Measurements from ENCODE around the gene PIK3C2G. TPM values are rescaled to one million over a fixed set of nuclear protein-coding genes. Genes with fewer than 3 reads are reported as not detected.

PIK3C2G gene
- total and polyA plus RNA-seq, 8 donors: 0.29 to 191 (median 48.7) TPM

DNA sequence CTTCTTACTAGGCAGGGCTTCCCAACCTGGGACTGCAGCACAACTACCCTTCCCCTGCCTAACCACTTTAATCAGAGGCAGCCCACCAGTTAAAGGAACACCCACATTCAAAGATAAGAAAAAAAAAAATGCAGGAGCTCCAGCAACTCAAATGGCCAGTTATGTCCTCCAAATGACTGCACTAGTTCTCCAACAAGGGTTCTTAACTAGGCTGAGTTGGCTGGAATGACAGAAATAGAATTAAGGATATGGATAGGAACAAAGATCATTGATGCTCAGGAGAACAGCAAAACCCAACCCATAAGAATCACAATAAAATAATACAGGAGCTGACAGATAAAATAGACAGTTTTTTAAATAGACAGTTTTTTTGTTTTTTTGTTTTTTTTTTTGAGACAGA lies 322.3 kb downstream of the PIK3C2G start:
- Histone ChIP-seq H3K27ac (no peak overlapping the region), H3K36me3 (peaks cover 0 to 19% (median 14%) of the 10 kb centered on the region in 4 donors), H3K9me3 (peaks cover 0 to 24% (median 12%) of the 10 kb centered on the region in 4 donors), H3K27me3 (no peaks in the 10 kb centered on the region), H3K4me1 (no peaks in the 10 kb centered on the region), H3K4me3 (no peak overlapping the region)
- TF ChIP-seq EP300 (IDR thresholded peaks at IDR 0.05) (no peak), POLR2A (IDR thresholded peaks at IDR 0.05) (no peak), POLR2AphosphoS5 (IDR thresholded peaks at IDR 0.05) (no peak)
- TF ChIP-seq, protein P1, sequence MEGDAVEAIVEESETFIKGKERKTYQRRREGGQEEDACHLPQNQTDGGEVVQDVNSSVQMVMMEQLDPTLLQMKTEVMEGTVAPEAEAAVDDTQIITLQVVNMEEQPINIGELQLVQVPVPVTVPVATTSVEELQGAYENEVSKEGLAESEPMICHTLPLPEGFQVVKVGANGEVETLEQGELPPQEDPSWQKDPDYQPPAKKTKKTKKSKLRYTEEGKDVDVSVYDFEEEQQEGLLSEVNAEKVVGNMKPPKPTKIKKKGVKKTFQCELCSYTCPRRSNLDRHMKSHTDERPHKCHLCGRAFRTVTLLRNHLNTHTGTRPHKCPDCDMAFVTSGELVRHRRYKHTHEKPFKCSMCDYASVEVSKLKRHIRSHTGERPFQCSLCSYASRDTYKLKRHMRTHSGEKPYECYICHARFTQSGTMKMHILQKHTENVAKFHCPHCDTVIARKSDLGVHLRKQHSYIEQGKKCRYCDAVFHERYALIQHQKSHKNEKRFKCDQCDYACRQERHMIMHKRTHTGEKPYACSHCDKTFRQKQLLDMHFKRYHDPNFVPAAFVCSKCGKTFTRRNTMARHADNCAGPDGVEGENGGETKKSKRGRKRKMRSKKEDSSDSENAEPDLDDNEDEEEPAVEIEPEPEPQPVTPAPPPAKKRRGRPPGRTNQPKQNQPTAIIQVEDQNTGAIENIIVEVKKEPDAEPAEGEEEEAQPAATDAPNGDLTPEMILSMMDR (IDR thresholded peaks at IDR 0.05): no peak
- intact Hi-C loops (cut with DNase I; ENCODE audit: low total_unique reads): no loop called here
- DNase-seq: no peak

DNA sequence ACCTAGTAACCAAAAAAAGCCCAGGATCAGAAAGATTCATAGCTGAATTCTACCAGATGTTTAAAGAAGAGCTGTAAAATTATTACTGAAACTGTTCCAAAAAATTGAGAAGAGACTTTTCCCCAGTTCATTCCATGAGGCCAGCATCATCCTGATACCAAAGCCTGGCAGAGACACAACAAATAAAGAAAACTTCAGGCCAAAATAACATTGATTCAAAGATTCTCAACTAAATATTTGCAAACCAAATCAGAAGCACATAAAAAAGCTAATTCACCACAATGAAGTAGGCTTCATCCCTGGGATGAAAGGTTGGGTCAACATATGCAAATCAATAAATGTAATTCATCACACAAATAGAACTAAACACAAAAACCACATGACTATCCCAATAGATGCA lies 325.3 kb downstream of the PIK3C2G start:
- peaks cover 0 to 25% (median 12%) of the 10 kb centered on the region in 4 donors for H3K9me3 ChIP-seq
- H3K4me3 ChIP-seq: no peak overlapping the region
- H3K4me1 ChIP-seq: no peaks in the 10 kb centered on the region
- TF ChIP-seq POLR2A (IDR thresholded peaks at IDR 0.05) (no peak), POLR2AphosphoS5 (IDR thresholded peaks at IDR 0.05) (no peak), EP300 (IDR thresholded peaks at IDR 0.05) (no peak)
- TF ChIP-seq, protein P1 (IDR thresholded peaks at IDR 0.05): no peak
- H3K27ac ChIP-seq: no peak overlapping the region
- H3K27me3 ChIP-seq: no peaks in the 10 kb centered on the region
- peaks cover 0 to 19% (median 13%) of the 10 kb centered on the region in 4 donors for H3K36me3 ChIP-seq
- no peak for DNase-seq
- intact Hi-C loops (cut with DNase I; ENCODE audit: low total_unique reads): no loop called here

GRCh38 chr12:18589316-18589715 lies 328.0 kb downstream of the PIK3C2G start:
- DNase-seq: no peak
- no peaks in the 10 kb centered on the region for H3K27me3 ChIP-seq
- no peak overlapping the region for H3K4me3 ChIP-seq
- no peaks in the 10 kb centered on the region for H3K36me3 ChIP-seq
- peaks cover 0 to 12% (median 0%) of the 10 kb centered on the region in 4 donors for H3K9me3 ChIP-seq
- TF ChIP-seq, protein P1 (IDR thresholded peaks at IDR 0.05): no peak
- no peak for TF ChIP-seq POLR2AphosphoS5 (IDR thresholded peaks at IDR 0.05)
- TF ChIP-seq POLR2A (IDR thresholded peaks at IDR 0.05): no peak
- TF ChIP-seq EP300 (IDR thresholded peaks at IDR 0.05): no peak
- intact Hi-C loops (cut with DNase I; ENCODE audit: low total_unique reads): no loop called here
- H3K27ac ChIP-seq: no peak overlapping the region
- no peaks in the 10 kb centered on the region for H3K4me1 ChIP-seq

DNA sequence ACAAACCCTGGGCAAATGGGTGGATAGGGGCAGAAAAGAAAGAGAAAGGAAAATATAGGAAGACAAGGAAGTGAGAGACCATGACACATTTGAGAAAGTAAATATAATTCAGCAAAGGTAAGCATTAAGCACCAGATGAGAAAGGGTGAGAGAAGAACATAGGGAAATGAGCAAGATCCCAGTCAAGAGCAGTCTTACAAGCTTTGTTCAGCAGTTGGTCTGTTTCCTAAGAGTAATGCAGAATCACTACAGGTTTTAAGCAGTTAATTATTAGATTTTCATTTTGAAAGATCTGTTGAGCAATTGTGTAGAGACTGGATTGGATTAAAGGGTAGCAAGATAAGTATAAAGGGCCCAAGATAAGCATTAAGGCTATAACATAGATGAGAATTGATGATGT lies 330.2 kb downstream of the PIK3C2G start:
- no peaks in the 10 kb centered on the region for H3K4me1 ChIP-seq
- peak overlapping the region in 1 of 5 donors; percentile 12 for H3K27ac ChIP-seq
- no peaks in the 10 kb centered on the region for H3K27me3 ChIP-seq
- peaks cover 0 to 11% (median 0%) of the 10 kb centered on the region in 4 donors for H3K9me3 ChIP-seq
- intact Hi-C loops (cut with DNase I; ENCODE audit: low total_unique reads): no loop called here
- peaks cover 0 to 11% (median 5%) of the 10 kb centered on the region in 4 donors for H3K36me3 ChIP-seq
- TF ChIP-seq POLR2AphosphoS5 (IDR thresholded peaks at IDR 0.05) (no peak), EP300 (IDR thresholded peaks at IDR 0.05) (no peak), POLR2A (IDR thresholded peaks at IDR 0.05) (no peak)
- TF ChIP-seq, protein P1 (IDR thresholded peaks at IDR 0.05): no peak
- no peak for DNase-seq
- H3K4me3 ChIP-seq: no peak overlapping the region

All from stomach (tissue), 9 donors.